WTC11 (cell line): ENCODE results near the gene EIF6. TPM values are rescaled to one million over a fixed set of nuclear protein-coding genes. Genes with fewer than 3 reads are reported as not detected.
A peak's percentile ranks its signal among the peaks of the same experiment; 100 is the strongest.

ENCODE experiments used
- ATAC-seq: fragments of 200-7000 bp; cut with Tn5 transposase; 2 replicates; pipeline ENCODE4 v1.10.0; 2021; ENCODE audit warnings: mild to moderate bottlenecking, moderate library complexity
- CTCF ChIA-PET: fragments of 300-600 bp; sonication (Branson Sonifier 250); formaldehyde crosslinking; loops from one replicate; lab custom pipeline; 2021; ENCODE audit warnings: antibody characterized with exemption; lab: Charles Lee
- POLR2A ChIA-PET: fragments of 350-600 bp; sonication (Branson Sonifier 250); formaldehyde crosslinking; loops from one replicate; lab custom pipeline; 2021; ENCODE audit warnings: antibody characterized with exemption; lab: Charles Lee
- DNase-seq: peaks from one replicate; pipeline ENCODE4 v3.0.0; 2021; ENCODE audit warnings: low spot score
- H3K27ac Mint-ChIP-seq: 2 replicates; pipeline ENCODE4 v1.8.0; 2021; ENCODE audit warnings: mixed read lengths
- H3K27me3 Mint-ChIP-seq: 2 replicates; pipeline ENCODE4 v1.8.0; 2021; ENCODE audit warnings: low read depth, mild to moderate bottlenecking, moderate library complexity, mixed read lengths
- H3K36me3 Mint-ChIP-seq: 2 replicates; pipeline ENCODE4 v1.8.0; 2021; ENCODE audit warnings: mixed read lengths
- H3K4me1 Mint-ChIP-seq: 2 replicates; pipeline ENCODE4 v1.8.0; 2022; ENCODE audit warnings: mixed read lengths
- H3K4me3 Mint-ChIP-seq: 2 replicates; pipeline ENCODE4 v1.8.0; 2021; ENCODE audit warnings: mild to moderate bottlenecking, moderate library complexity, mixed read lengths
- H3K9me3 Mint-ChIP-seq: 2 replicates; pipeline ENCODE4 v1.8.0; 2021; ENCODE audit warnings: mixed read lengths
- ATF1 ChIP-seq: sonication (generic); formaldehyde crosslinking; IDR thresholded peaks from 2 replicates; pipeline ENCODE4 v1.8.1; 2023; ENCODE audit warnings: mild to moderate bottlenecking, moderate library complexity, missing genetic modification reagents
- CBFB ChIP-seq: sonication (generic); formaldehyde crosslinking; IDR thresholded peaks from 2 replicates; pipeline ENCODE4 v1.8.1; 2022; ENCODE audit warnings: mild to moderate bottlenecking, low read depth, missing genetic modification reagents
- CREM ChIP-seq: sonication (generic); formaldehyde crosslinking; IDR thresholded peaks from 2 replicates; pipeline ENCODE4 v1.8.1; 2022; ENCODE audit warnings: mild to moderate bottlenecking, missing genetic modification reagents, moderate library complexity
- E2F5 ChIP-seq: sonication (generic); formaldehyde crosslinking; IDR thresholded peaks from 2 replicates; pipeline ENCODE4 v1.8.1; 2022; ENCODE audit warnings: mild to moderate bottlenecking, moderate library complexity, missing genetic modification reagents
- ELF4 ChIP-seq: sonication (generic); formaldehyde crosslinking; IDR thresholded peaks from 2 replicates; pipeline ENCODE4 v1.8.1; 2022; ENCODE audit warnings: low read depth, mild to moderate bottlenecking, moderate library complexity, missing genetic modification reagents
- ETV6 ChIP-seq: sonication (generic); formaldehyde crosslinking; IDR thresholded peaks from 2 replicates; pipeline ENCODE4 v1.8.1; 2022; ENCODE audit warnings: mild to moderate bottlenecking, missing genetic modification reagents
- FOXP1 ChIP-seq: sonication (generic); formaldehyde crosslinking; IDR thresholded peaks from 2 replicates; pipeline ENCODE4 v1.8.0; 2022; ENCODE audit warnings: missing genetic modification reagents, mild to moderate bottlenecking, moderate library complexity, borderline replicate concordance
- GABPB1 ChIP-seq: sonication (generic); formaldehyde crosslinking; IDR thresholded peaks from 2 replicates; pipeline ENCODE4 v1.8.1; 2023; ENCODE audit warnings: mild to moderate bottlenecking, missing genetic modification reagents
- HMGXB4 ChIP-seq: sonication (generic); formaldehyde crosslinking; IDR thresholded peaks from 2 replicates; pipeline ENCODE4 v1.8.1; 2023; ENCODE audit warnings: mild to moderate bottlenecking, moderate library complexity, missing genetic modification reagents
- MYBL2 ChIP-seq: sonication (generic); formaldehyde crosslinking; IDR thresholded peaks from 2 replicates; pipeline ENCODE4 v1.8.1; 2023; ENCODE audit warnings: mild to moderate bottlenecking, moderate library complexity, missing genetic modification reagents
- NFE2L1 ChIP-seq: sonication (generic); formaldehyde crosslinking; IDR thresholded peaks from 2 replicates; pipeline ENCODE4 v1.8.1; 2023; ENCODE audit warnings: missing genetic modification reagents
- NR1H2 ChIP-seq: sonication (generic); formaldehyde crosslinking; IDR thresholded peaks from 2 replicates; pipeline ENCODE4 v1.9.0; 2021; ENCODE audit warnings: mild to moderate bottlenecking, moderate library complexity, missing genetic modification reagents
- NR3C1 ChIP-seq: sonication (generic); formaldehyde crosslinking; conservative IDR thresholded peaks from 2 replicates; pipeline ENCODE4 v1.8.1; 2023; ENCODE audit warnings: low read depth, mild to moderate bottlenecking, missing genetic modification reagents
- PRRX2 ChIP-seq: fragments of 250-450 bp; sonication (Bioruptor Pico); IDR thresholded peaks from 2 replicates; pipeline ENCODE4 v1.8.0; 2021; ENCODE audit warnings: mild to moderate bottlenecking
- SMAD3 ChIP-seq: sonication (generic); formaldehyde crosslinking; IDR thresholded peaks from 2 replicates; pipeline ENCODE4 v1.8.0; 2022; ENCODE audit warnings: missing genetic modification reagents, mild to moderate bottlenecking, borderline replicate concordance
- TP53 ChIP-seq: sonication (generic); formaldehyde crosslinking; IDR thresholded peaks from 2 replicates; pipeline ENCODE4 v1.8.1; 2023; ENCODE audit warnings: mild to moderate bottlenecking, missing genetic modification reagents
- ZBTB43 ChIP-seq: sonication (generic); formaldehyde crosslinking; IDR thresholded peaks from 2 replicates; pipeline ENCODE4 v1.8.1; 2023; ENCODE audit warnings: mild to moderate bottlenecking, missing genetic modification reagents
- ZNF263 ChIP-seq: sonication (generic); formaldehyde crosslinking; IDR thresholded peaks from 2 replicates; pipeline ENCODE4 v1.8.1; 2022; ENCODE audit warnings: low read depth, mild to moderate bottlenecking, moderate library complexity, missing genetic modification reagents
- ZNF281 ChIP-seq: sonication (generic); formaldehyde crosslinking; IDR thresholded peaks from 2 replicates; pipeline ENCODE4 v1.8.0; 2023; ENCODE audit warnings: mild to moderate bottlenecking, missing genetic modification reagents
- ZNF416 ChIP-seq: fragments of 250-450 bp; sonication (Bioruptor Pico); IDR thresholded peaks from 2 replicates; pipeline ENCODE4 v1.9.0; 2021; ENCODE audit warnings: mild to moderate bottlenecking, inconsistent platforms
- total RNA-seq: library from RNA; stranded (reverse); gene quantifications from 3 replicates; pipeline ENCODE4 v1.2.3, GENCODE V29; 2021

The EIF6 gene
- total RNA-seq, 1 experiment from 2014 or later, result 157 TPM

GRCh38 chr20:35280523-35280922 lies 4.0 kb downstream of the EIF6 start:
- TF ChIP-seq ZNF281, result no peak
- no peak for TF ChIP-seq ZNF263
- no peaks in the 10 kb centered on the region for H3K9me3 Mint-ChIP-seq
- no peaks in the 10 kb centered on the region for H3K27me3 Mint-ChIP-seq
- no peak for ATAC-seq
- CTCF ChIA-PET, result interaction anchor here (0.7 to 1.3 kb wide), 3 partner anchors 12 to 23 kb away, joined by 3 to 4 read pairs (median 3); no protein-coding TSS in a partner anchor
- peaks cover 30% of the 10 kb centered on the region for H3K4me1 Mint-ChIP-seq
- DNase-seq, result no peak
- POLR2A ChIA-PET, result no interaction called here
- no peak overlapping the region for H3K27ac Mint-ChIP-seq
- no peak overlapping the region for H3K4me3 Mint-ChIP-seq
- H3K36me3 Mint-ChIP-seq, result peaks cover 36% of the 10 kb centered on the region

GRCh38 chr20:35279533-35280174 lies 4.9 kb downstream of the EIF6 start:
- Mint-ChIP-seq H3K27me3 (no peaks in the 10 kb centered on the region), H3K9me3 (no peaks in the 10 kb centered on the region), H3K36me3 (peaks cover 36% of the 10 kb centered on the region), H3K4me3 (no peak overlapping the region), H3K4me1 (peaks cover 24% of the 10 kb centered on the region), H3K27ac (0 out of 2 replicates have a peak overlapping the region, but pooled peaks have one; percentile 41)
- POLR2A ChIA-PET, result no interaction called here
- CTCF ChIA-PET, result interaction anchor here (0.6 kb wide), 1 partner anchor 380 kb away, joined by 4 read pairs; no protein-coding TSS in a partner anchor
- no peak for ATAC-seq
- no peak for DNase-seq
- TF ChIP-seq ELF4 (CRISPR knock-in tag) (no peak), NFE2L1 (no peak), GABPB1 (CRISPR knock-in tag) (no peak), SMAD3 (CRISPR knock-in tag) (no peak), NR1H2 (no peak)

GRCh38 chr20:35279040-35279439 lies 5.5 kb downstream of the EIF6 start:
- POLR2A ChIA-PET, result no interaction called here
- H3K4me1 Mint-ChIP-seq, result peaks cover 24% of the 10 kb centered on the region
- H3K4me3 Mint-ChIP-seq, result no peak overlapping the region
- ATAC-seq, result no peak
- H3K9me3 Mint-ChIP-seq, result no peaks in the 10 kb centered on the region
- peak overlapping the region; percentile 41; the same call in 1 of the 2 replicates for H3K27ac Mint-ChIP-seq
- H3K27me3 Mint-ChIP-seq, result no peaks in the 10 kb centered on the region
- H3K36me3 Mint-ChIP-seq, result peaks cover 36% of the 10 kb centered on the region
- CTCF ChIA-PET, result interaction anchor here (0.6 kb wide), 1 partner anchor 379 kb away, joined by 4 read pairs; no protein-coding TSS in a partner anchor
- DNase-seq, result no peak
- TF ChIP-seq ZNF416 (CRISPR knock-in tag), result no peak
- TF ChIP-seq NR3C1 (CRISPR knock-in tag), result no peak

GRCh38 chr20:35277531-35278395 lies 6.8 kb downstream of the EIF6 start, which contains the start of gene MMP24OS:
Gene MMP24OS (minus strand): TSS chr20:35278122. CDS start chr20:35277929, 193 bp downstream.
- CTCF ChIA-PET, result interaction anchor here (0.6 to 2.4 kb wide), 10 partner anchors 9 to 402 kb away, joined by 3 to 27 read pairs (median 6); partner anchors contain the start of genes ACSS2, EDEM2 and MYH7B
- Mint-ChIP-seq H3K9me3 (no peaks in the 10 kb centered on the region), H3K27me3 (no peaks in the 10 kb centered on the region), H3K4me3 (peak within 1 kb of the TSS; percentile 96), H3K4me1 (peaks cover 25% of the 10 kb centered on the region), H3K27ac (peak within 1 kb of the TSS; percentile 97), H3K36me3 (peaks cover 36% of the 10 kb centered on the region)
- ATAC-seq, result peak; percentile 88
- DNase-seq, result peak; percentile 92
- POLR2A ChIA-PET, result interaction anchor here (0.6 to 2.0 kb wide), 4 partner anchors 9 to 182 kb away, joined by 3 to 11 read pairs (median 4); partner anchors contain the start of gene EDEM2
- TF ChIP-seq MYBL2 (CRISPR knock-in tag) (0 out of 2 replicates have a peak, but pooled peaks have one; percentile 54), FOXP1 (peak; percentile 68), SMAD3 (CRISPR knock-in tag) (no peak), HMGXB4 (peak; percentile 50; the same call in 1 of the 2 replicates), PRRX2 (CRISPR knock-in tag) (peak; percentile 87), ATF1 (CRISPR knock-in tag) (0 out of 2 replicates have a peak, but pooled peaks have one; percentile 12), CREM (CRISPR knock-in tag) (peak; percentile 41; the same call in 1 of the 2 replicates), TP53 (CRISPR knock-in tag) (0 out of 2 replicates have a peak, but pooled peaks have one; percentile 23), CBFB (peak; percentile 62; the same call in 1 of the 2 replicates), ZBTB43 (CRISPR knock-in tag) (no peak), ETV6 (CRISPR knock-in tag) (0 out of 2 replicates have a peak, but pooled peaks have one; percentile 69), E2F5 (CRISPR knock-in tag) (0 out of 2 replicates have a peak, but pooled peaks have one; percentile 53)
